Mucosa of descending colon (tissue), 3 donors: ENCODE data around the gene CTDSPL. TPM values are rescaled to one million over a fixed set of nuclear protein-coding genes. Genes with fewer than 3 reads are reported as not detected.

Experiments used
- ATAC-seq: fragments of 200-7000 bp; cut with Tn5 transposase; one replicate; pipeline ENCODE4 v1.9.1; 2020; ENCODE audit warnings: mild to moderate bottlenecking, moderate library complexity
- DNase-seq, 3 donors: peaks; one replicate each; pipeline ENCODE4 v3.0.0-alpha.2; 2020
- H3K36me3 ChIP-seq: fragments of 200-600 bp; one replicate; pipeline ENCODE4 v1.8.0; 2021; ENCODE audit warnings: low read depth, mild to moderate bottlenecking
- H3K4me1 ChIP-seq: fragments of 200-600 bp; one replicate; pipeline ENCODE4 v1.8.0; 2021; ENCODE audit warnings: low read depth, mild to moderate bottlenecking
- H3K4me3 ChIP-seq: fragments of 200-600 bp; one replicate; pipeline ENCODE4 v1.8.0; 2021; ENCODE audit warnings: mild to moderate bottlenecking
- H3K9me3 ChIP-seq: fragments of 200-600 bp; one replicate; pipeline ENCODE4 v1.8.0; 2021; ENCODE audit warnings: mild to moderate bottlenecking
- intact Hi-C, 2 donors: fragments of 100-400 bp; cut with DNase I in 1 of 2; cut with micrococcal nuclease in 1 of 2; formaldehyde crosslinking; loops; one replicate each; pipeline versions ENCODE4 v1.11.0 to v1.11.1; 2022; cut with DNase I, micrococcal nuclease
- total RNA-seq, 3 donors: library from RNA; stranded (reverse); fragmentation: NEBNext Ultra II Directional in 2 of 3; extraction: Animal tissue kit (Norgen Biotek cat#: 25700) in 2 of 3; gene quantifications; one replicate each; pipeline versions ENCODE4 v1.2.1 to v1.2.4, GENCODE V29; 2021 to 2023
- TF ChIP-seq, protein P1 (sequence below): fragments of 200-600 bp; IDR thresholded peaks from one replicate; pipeline ENCODE4 v1.8.0; 2022; ENCODE audit warnings: antibody characterized with exemption, mild to moderate bottlenecking
- donor health status: DM: no; HTN: no; CAD: no; lungs with moderate emphysema.
- donor health status: DM: no; HTN: no; CAD: no.
- donor health status: DM: no; HTN: yes; CAD: no.

The CTDSPL gene
- total RNA-seq, 3 donors from 2014 or later = 59.1 to 89.7 (median 88.1) TPM

DNA sequence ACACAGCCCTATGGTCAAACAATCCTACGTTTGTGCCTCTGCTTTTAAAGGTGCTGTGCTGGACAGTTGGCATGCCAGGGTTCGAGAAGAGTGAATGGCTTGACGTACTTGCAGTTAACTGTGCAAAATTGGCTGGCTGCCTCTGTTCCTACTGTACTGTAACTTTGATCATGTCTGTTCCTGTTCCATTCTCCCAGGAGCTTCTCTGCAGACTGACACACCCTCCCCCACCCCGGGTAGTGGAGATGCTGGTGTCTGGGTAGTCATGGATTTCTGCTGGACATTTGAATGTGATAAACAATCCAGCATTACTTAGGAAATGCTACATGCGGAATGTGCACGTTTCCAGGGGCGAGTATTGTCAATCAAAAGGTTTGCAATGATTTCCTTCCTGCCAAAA lies 122.4 kb downstream of the CTDSPL start:
- intact Hi-C loops = no loop called here
- TF ChIP-seq, protein P1, sequence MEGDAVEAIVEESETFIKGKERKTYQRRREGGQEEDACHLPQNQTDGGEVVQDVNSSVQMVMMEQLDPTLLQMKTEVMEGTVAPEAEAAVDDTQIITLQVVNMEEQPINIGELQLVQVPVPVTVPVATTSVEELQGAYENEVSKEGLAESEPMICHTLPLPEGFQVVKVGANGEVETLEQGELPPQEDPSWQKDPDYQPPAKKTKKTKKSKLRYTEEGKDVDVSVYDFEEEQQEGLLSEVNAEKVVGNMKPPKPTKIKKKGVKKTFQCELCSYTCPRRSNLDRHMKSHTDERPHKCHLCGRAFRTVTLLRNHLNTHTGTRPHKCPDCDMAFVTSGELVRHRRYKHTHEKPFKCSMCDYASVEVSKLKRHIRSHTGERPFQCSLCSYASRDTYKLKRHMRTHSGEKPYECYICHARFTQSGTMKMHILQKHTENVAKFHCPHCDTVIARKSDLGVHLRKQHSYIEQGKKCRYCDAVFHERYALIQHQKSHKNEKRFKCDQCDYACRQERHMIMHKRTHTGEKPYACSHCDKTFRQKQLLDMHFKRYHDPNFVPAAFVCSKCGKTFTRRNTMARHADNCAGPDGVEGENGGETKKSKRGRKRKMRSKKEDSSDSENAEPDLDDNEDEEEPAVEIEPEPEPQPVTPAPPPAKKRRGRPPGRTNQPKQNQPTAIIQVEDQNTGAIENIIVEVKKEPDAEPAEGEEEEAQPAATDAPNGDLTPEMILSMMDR = no peak
- H3K4me3 ChIP-seq = no peak overlapping the region
- H3K9me3 ChIP-seq = no peaks in the 10 kb centered on the region
- H3K4me1 ChIP-seq = peaks cover 20% of the 10 kb centered on the region
- ATAC-seq (no peak), DNase-seq (peak in 1 of 3 donors; percentile 56)
- no peaks in the 10 kb centered on the region for H3K36me3 ChIP-seq

DNA sequence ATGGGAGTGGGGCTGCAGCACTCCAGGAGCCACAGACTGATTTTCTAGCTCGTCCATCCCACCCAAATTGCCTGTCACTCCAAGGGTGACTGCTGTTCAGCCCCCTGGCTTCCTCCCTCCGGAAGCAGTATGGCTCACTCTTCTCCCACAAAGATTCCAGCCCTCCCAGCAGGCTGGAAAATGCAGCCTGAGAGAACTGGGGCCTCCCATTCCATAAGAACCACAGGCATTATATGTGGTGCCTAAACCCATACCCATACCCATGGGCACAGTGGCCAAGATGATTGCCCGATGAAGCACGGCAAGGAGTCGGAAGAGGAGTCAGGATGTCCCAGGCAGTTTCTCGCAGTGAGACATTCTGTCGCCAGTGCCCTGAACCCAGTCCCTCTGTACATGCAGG lies 122.9 kb downstream of the CTDSPL start:
- Histone ChIP-seq H3K4me1 (peaks cover 23% of the 10 kb centered on the region), H3K9me3 (no peaks in the 10 kb centered on the region), H3K4me3 (no peak overlapping the region), H3K36me3 (no peaks in the 10 kb centered on the region)
- DNase-seq (no peak), ATAC-seq (no peak)
- intact Hi-C loops = no loop called here
- TF ChIP-seq, protein P1 = no peak

DNA sequence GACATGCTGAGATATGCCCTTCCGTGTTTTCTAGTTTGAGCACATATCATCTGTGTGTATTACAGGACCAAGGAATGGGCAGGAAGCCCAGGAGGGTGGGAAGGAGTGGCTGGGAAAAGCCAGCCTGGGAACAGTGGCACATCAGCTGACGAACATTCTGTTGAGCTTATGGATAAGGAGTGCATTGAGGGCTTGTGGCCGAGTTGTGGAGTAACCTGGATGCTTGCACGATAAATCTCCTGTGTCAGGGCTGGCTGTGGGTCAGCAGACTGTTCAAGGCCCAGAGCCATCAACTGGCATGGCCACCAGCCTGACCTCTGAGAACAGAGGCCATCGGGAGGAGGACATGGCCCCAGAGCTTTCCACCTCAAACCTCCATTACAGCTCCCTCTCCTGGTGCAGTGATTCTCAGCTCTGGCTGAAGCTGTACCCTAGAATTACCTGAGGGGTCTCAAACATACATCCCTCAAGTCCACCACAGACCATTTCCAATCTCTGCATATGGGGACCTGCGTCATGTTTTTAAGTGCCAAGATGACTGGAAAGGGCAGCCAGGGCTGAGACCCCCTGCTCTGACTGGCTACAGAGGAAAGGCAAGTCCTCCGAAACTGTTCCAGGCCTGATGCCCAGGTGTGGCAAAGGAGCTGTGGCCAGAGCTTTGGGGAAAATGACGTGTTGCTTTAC lies 124.1 kb downstream of the CTDSPL start:
- no peaks in the 10 kb centered on the region for H3K36me3 ChIP-seq
- intact Hi-C loops = no loop called here
- TF ChIP-seq, protein P1 = no peak
- ATAC-seq = peak; percentile 52
- H3K4me3 ChIP-seq = no peak overlapping the region
- no peaks in the 10 kb centered on the region for H3K9me3 ChIP-seq
- peak; percentile 73 to 88 (median 78) for DNase-seq
- peaks cover 31% of the 10 kb centered on the region for H3K4me1 ChIP-seq

DNA sequence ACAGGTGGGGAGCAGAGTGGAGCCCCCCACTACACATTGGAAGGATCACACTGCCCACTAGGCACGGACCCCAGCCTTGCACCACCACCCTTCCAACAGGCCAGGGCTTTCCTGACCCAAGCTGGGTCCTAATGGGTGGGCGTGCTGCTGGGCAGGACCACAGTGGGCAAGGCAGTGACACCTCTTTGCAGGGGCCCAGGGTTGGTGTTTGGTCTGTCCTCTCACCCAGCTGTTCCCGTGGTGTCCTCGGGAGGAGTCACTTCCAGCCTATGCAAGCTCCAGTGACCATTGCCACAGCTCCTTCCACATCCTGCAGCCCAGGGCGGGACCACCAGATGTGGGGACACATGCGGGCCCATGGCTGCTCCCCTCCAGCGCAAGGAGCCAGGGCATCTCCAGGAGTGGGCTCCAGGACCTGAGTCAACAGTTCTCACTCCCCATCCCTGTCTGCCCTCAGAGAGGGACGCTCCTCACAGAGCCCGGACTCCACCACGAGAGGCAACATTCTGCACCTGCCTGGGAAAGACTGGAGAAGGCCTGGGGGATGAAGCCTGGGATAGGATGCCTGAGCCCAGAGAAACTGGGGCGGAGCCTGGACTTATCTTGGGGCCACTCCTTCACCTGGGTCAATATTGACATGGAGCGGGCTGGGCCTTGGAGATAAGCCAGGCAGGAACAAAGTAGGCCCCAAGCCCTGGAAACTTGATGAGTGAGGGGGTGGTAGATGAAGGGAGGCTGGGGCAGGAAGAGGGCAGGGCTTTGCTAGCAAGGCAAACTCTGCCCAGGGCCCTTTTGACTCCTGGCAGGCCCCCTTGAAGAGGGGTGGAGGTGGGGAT lies 125.0 kb downstream of the CTDSPL start:
- ATAC-seq = peak; percentile 80
- Histone ChIP-seq H3K36me3 (no peaks in the 10 kb centered on the region), H3K9me3 (no peaks in the 10 kb centered on the region), H3K4me1 (peaks cover 31% of the 10 kb centered on the region), H3K4me3 (no peak overlapping the region)
- intact Hi-C loops = no loop called here
- peak; percentile 92 to 97 (median 93) for DNase-seq
- TF ChIP-seq, protein P1 = no peak

DNA sequence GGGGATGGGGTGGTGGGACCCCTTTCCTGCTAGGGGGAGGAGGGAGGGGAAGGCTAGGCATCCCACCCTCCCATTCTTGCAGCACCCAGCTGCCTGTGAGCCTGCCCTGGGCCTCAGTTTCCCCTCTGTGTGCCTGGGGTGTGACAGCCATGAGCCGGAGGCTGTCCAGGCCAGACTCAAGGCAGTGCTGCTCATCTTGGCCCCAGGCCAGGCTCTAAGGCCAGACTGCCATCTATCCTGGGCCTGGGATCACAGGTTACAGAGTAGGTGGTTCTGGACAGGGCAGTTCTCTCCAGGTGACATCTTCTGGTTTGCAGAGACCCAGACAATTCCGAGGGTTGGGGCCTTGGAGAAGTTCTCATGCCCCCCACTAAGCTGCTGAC lies 125.6 kb downstream of the CTDSPL start:
- Histone ChIP-seq H3K36me3 (no peaks in the 10 kb centered on the region), H3K4me1 (peaks cover 31% of the 10 kb centered on the region), H3K4me3 (no peak overlapping the region), H3K9me3 (no peaks in the 10 kb centered on the region)
- ATAC-seq (peak; percentile 15), DNase-seq (peak; percentile 66 to 71 (median 70))
- TF ChIP-seq, protein P1 = no peak
- intact Hi-C loops = no loop called here
